NCI-H146 (cell line): ENCODE data around the gene NINJ2.
A peak's percentile ranks its signal among the peaks of the same experiment; 100 is the strongest.

ENCODE experiments used
- DNase-seq: peaks from one replicate; lab custom pipeline; 2025; lab: John Stamatoyannopoulos, UW

Gene NINJ2

DNA sequence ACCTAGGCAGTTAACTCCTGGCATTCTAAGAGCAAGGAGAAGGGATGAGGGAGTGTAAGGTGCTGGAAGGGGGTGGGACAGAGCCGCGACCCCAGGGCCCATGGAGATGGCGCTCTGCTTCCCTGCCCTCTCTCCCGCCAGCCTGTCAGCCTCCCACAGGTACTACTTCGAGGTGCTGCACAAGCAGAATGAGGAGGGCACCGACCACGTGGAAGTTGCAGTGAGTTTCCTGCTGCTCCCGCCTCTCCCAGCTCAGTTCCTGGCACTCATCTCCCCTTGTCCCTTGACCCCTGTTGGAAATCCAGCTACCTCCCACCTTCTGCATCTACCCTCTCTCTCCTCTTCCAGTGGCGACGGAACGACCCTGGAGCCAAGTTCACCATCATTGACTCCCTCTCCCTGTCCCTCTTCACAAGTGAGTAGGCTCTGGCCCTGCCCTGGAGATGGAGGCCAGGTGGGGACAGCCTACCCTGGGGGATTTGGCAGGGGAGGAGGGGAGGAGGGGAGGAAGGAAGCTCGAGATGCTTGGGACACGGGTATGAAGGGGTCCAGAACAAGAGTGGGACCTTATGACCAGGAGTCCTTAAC is 115.3 kb downstream of the NINJ2 start:
- no peak for DNase-seq

DNA sequence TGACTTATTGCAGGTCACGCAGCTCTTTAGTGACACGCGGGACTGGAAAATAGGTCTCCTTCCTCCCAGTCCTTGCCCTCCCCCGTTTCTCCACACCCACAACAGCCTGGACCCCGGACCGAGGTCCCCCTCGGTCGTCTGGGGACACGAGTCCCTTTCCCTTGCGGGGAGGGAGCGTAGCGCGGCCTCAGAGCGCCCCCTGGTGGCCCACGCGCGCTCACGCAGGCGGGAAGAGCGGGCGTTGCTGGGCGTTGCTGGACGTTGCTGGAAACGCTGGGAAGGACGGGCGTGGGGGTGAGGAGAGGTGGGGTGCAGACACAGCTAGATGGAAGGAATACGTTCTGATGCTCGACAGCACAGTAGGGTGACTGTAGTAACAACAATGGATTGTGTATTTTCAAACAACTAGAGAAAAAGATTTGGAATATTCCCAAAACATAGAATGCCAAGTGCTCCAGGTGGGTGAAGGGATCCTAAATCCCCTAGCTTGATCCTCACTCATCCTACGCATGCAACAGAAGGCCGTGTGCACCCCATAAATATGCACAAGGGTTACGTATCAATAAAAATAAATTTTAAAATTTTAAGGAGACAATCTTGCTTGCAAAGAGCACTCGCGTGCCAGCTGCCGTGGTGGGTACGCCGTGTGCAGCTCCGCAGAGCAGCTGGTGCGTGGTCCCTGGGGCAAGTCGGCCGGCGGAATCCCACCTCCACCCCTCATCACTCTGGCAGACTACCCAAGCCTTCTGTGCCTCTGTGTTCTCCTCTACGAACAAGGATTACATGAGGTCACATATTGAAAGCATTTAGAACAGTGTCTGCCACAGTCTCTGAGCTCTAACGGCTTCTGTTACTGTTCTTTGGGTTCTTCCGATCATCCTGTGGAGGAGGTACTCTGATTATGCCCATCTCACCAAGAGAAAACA is 116.1 kb downstream of the NINJ2 start:
- peak; percentile 65 for DNase-seq

DNA sequence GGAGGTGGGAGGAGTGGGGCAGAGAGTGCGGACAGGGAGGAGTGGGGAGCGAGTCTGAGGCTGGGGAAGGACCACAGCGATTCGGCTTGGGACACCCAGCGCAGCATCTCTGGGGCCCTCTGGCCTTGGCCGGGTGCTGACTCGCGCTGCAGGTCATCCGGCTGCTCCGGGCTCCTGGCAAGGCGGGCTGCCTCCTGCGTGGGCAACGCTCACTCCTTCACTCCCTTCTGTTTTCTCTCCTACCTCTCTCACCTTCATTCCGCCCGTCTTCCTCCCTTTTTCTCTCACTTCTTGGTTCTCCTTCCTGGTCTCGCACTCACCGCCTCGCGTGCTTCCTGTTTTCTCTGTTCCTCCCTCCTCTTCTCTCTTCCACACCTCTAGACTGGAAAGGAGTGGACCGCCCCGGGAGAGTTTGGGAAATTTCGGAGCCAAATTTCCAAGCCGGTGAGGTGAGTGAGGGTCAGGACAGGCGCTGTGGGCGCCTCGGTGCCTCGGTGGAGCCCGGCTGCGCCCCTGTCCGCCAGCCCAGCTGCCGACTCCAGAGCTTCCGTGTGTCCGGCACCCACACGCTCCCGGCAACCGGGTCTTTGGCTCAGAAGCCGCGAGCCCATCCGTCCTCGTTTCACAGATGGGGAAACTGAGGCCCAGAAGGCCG is 116.9 kb downstream of the NINJ2 start:
- DNase-seq = no peak

DNA sequence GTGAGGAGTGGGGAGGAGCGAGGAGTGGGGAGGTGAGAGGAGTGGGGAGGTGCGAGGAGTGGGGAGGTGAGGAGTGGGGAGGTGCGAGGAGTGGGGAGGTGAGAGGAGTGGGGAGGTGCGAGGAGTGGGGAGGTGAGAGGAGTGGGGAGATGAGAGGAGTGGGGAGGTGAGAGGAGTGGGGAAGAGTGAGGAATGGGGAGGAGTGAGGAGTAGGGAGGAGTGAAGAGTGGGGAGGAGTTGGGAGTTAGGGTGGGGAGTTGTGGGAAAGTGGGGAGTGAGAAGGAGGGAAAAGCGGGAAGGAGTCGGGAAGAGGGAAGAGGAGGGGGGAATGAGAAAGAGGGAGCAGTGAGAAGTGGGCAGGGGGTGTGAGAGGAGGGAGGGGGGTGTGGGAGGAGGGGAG is 117.4 kb downstream of the NINJ2 start:
- DNase-seq = no peak

DNA sequence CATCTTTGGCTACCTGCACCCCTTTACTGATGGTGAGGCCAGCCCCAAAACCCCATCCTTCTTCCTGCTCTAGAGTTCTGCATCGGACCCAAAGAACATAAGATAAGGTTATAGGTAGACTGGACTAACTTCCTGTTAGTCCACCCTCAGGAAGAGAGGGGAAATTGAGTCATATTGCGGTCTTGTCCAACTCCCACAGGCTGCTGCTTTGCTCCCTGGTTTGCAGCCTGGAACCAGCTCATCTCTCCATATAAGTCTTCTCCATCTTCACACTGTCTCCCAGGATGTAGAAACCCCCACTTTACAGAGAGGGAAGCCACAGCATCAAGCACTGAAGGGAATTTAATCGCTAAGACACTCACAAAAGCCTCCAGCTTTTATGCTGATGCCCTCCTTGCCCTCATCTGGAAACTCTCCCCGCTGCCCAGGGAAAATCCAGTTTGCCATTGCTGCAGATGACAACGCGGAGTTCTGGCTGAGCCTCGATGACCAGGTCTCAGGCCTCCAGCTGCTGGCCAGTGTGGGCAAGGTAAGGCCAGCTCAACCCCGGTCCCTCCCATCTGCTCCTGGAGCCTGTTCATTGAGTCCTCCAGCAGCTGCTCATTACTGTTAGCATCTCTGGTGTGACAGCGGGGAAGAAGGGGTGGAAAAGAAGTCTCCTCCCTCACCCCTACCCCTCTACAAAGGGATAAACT is 118.2 kb downstream of the NINJ2 start:
- DNase-seq = no peak

DNA sequence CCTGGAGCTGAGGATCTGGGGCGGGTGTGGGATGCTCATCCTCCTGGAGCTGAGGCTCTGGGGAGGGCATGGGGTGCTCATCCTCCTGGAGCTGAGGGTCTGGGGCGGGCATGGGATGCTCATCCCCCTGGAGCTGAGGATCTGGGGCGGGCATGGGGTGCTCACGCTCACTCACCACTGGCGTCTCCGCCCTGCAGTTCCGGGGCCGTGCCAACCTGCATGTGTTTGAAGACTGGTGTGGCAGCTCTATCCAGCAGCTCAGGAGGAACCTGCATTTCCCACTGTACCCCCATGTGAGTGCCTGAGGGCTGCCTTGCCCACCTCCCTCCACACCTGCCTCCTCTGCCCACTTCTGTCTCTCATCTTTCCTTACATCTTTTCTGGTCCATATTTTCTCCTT is 119.1 kb downstream of the NINJ2 start:
- DNase-seq = no peak

DNA sequence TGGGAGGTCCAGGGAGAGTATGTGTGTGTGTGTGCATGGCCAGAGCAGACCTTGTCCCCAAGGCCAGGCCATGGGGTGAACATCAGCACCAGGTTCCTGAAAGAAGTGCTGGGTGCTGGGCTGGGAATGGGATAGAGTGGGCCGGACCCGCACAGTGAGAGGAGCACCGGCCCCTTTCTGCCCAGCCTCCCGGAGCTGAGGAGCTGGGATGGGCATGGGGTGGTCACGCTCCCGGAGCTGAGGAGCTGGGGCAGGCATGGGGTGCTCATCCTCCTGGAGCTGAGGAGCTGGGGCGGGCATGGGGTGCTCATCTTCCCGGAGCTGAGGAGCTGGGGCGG is 120.2 kb downstream of the NINJ2 start:
- no peak for DNase-seq

DNA sequence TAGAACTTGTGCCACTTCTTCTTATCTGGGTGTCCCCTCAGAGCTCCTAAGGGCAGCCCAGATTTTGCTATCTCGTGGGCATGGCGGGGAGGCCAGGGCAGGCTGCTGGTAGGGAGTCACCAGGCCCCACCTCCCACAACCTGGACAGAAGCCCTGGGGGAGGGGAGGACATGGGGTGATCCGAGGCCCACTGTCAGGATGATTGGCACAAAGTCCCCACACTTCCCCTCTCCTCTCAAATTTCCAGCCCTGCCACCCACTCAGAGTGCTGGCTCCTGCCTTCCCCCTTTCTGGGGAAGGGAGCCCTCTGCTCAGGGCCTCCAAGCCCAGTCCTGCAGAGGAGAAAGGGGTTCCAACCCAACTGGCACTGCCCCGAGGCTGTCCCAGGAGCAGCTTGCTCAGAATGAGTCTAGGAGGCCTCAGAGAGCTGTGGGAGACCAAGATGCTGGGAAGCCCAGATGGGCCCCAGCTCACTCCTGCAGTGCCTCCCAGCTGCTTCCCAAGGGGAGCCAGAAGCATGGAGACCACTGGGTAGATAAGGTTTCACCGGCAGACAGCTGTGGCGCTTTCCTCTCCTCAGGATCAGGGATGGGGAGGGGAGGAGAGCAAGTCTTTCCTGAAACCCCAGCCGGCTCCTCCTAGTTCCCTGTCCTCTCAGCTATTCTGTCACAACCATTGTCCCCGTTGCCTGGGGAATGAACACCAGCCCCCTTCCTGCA is 120.7 kb downstream of the NINJ2 start:
- DNase-seq = no peak

DNA sequence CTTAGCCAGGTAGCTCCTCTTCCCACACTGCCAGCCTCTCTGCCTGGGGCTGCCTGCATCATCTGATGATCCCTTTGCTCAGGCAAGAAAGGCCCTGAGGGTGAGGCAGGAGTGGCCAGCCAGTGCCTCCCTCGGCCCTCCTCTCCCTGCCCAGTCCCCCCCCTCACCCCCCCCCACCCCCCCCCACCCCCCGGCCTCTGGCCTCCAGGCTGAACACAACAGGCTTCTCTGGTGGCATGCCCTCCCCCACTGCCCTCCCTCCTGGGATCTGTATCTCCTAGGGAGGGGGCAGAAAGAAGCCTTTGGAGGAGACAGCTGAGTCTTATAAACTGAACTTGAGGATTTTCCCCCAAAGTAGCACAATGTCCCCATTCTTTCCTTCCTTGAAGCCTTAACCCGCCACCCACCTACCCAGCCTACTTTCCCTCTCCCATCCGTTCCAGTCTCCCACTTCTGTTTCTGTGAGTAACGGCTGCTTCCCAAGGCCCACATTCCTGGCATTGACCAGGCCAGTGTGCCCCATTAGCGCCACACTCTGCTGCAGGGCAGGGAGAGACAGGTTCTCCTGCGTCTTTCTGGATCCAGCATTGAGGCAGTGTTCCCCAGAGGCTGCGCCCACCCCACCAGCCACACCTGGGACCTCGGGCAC is 121.4 kb downstream of the NINJ2 start:
- no peak for DNase-seq

DNA sequence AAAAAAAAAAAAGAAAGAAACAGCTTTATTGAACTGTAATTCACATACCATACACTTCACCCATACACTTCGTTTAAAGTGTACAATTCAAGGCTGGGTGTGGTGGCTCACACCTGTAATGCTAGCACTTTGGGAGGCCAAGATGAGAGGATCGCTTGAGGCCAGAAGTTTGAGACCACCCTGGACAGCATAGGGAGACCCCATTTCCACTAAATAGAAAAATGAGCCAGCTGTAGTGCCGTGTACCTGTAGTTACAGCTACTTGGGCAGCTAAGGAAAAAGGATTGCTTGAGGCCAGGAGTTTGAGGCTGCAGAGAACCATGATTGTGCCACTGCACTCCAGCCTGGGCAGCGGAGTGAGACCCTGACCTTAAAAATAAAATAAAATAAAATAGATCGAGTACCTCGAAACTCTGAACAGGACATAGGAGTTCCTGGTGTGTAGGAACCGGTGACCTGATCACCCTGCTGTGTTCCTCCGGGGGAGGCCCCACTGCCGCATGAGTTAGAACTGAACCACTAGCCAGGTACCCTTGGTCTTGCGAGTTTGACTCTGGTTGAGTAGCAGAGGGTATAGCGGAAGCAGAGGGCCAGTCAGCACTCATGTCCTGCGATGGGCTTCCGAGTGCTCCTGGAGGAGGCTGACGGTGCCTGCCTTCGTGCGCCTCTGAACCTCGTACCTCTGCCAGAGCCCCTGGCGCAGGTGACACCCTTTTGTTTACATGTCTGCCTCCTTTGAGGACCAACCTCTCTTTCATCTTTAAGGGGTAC is 123.5 kb downstream of the NINJ2 start:
- no peak for DNase-seq

DNA sequence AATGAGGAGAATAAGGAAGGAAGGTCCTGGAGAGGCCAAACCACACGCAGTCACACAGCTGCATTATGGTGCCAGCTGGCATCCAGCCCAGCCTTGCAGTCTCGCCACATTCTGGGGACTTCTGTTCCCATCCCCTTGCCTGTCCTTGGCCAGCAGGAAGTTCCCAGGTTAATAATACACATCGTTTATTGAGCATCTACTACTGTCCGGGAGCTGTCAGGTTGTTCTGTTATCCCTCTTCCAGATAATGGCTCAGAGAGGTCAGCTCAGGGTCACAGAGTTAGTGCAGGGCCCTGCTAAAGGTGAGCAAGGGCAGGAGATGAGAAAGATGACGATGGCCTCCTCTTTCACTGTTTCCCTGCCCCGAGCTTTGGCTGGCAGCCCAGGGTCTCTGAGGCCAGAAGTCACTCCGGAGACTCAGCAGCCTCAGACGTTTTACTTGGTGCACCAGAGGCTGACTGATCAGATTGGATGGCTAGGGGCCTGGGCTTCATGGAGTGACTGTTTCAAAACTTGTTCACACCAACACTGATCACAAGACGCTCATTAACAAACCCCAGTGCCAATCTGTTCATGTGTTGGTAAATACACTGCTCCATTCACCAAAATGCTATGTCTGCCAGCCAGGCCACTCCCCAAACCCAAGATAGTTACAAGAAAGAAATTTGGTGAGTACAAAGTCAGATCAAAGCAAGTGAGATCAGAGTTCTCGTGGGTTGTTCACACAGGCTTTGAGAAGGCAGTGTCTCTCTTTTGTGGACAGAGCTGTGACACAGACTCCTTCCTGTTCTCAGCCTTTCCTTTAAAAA is 124.3 kb downstream of the NINJ2 start:
- no peak for DNase-seq

DNA sequence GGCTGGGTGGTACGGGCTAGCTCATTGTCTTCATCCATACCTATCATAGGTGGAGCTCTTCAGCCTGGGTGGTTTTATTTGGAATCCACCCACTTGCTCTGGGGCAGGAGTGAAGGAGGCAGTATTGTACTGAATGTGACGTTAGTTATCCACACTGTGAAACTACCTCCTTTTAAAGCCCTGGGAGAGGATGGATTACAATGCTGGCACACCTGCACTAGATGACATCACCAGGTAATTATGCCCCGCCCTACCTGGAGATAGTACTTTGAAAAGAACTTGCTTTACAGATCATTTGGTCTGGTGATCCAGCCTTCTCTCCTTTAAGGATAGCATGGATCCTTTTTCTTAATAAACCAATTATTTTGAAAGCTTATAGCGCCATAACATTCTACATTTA is 125.5 kb downstream of the NINJ2 start:
- DNase-seq = peak; percentile 96

DNA sequence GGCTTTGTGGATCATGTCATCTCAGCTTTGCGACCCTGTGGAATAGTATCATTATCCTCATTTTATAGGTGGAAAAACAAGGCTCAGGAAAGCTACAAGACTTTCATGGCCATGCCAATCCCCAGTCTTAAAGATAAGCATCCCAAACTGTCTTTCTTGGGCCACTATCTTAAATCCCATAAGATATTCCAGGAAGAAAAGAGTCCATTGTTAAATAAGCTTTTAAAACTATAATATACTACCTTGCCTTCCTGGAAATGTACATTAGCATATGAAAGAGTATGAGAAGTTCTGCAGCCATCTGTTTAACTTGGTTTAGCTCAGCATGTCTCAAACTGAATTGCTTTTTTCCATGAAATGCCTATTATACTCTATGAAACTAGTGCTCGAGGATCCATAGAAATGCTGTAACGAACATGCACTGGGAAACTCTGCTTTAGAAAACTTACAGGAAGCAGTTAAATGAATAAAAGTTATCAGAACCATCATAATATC is 126.4 kb downstream of the NINJ2 start:
- DNase-seq = no peak

DNA sequence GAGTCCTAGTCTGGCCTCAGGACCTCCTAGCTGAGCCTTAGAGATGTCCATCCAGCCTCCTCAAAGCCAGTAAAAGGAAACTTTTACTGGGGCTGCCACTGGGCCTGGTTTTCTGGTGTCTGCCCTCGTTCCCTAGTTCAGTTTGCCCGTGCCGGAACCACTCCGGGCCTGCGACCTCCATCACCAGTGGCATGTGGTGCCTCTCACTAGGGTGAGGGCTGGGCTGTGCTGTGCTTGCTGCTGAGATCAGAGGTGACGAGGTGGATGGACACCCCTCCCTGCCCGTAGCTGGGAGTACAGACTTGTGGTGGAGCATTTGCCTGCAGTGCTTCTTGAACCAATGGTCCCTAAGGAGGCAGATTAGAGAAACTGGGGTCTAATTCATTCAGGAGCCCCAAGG is 127.8 kb downstream of the NINJ2 start:
- DNase-seq = no peak

DNA sequence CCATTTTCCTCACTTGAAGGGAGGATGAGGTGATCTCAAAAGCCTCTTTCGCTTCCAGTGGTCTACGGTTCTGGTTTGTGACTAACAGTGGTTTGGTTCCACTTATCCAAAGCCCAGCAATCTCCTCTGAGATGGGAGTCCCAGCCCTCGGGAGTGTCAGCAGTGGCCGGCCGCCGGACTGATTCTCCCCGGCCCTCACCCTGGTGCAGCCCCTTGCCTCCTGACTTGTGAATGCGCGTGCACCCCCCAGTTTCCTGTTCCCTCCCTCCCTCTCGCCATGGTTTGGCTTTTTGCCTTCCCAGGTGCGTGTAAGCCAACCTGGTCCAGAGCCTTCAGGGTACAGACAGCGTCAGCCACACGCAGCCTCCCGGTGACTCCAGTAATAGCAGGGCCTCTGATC is 129.0 kb downstream of the NINJ2 start:
- DNase-seq = no peak

DNA sequence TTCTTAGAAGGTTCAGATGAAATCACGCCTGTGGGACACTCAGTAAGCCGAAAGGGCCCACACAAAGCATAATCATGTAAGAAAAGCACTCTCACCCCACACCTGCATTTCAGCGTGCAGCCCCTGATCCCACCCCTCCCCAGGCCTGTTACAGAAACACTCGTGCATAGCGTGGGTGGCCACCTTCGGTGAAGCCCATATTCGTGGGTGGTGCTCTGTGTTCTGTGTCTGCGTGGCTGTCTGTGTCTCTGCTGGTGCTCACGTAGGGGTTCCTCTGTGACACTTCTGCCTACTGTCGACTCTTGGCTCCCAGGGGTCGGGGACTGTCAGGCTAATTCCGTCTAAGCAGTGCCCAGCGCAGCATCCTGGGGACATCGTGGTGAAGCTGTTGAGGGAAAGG is 129.5 kb downstream of the NINJ2 start:
- no peak for DNase-seq

DNA sequence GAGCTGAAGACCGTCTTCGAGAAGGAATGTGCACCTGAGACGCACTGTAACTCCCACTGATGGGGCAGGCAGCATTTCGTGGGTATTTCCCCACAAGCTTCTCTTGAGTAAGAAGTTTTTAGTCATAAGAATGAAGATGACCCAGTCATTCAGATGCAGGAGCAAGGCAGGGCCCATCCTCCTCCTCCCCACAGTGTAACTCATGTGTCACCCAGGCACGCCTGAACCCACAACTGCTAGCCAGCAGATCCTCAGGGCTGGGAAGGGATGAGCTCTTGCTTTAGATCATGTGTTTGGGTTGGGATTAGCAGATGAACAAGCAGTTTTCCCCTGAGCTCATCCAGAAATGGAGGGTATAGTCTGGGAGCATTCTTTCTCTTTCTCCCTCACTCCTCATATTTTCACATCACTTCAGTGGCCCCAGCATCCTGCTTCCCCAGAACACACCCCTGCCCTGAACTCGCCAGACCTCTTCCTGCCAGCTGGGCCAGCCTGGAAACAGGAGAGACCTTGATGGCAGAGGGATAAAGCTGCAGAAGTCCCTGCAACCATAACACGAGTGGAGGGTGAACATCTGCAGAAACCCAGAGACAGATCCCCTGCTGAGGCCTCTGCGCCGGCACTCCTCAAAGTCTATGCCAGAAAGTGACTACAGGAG is 130.2 kb downstream of the NINJ2 start:
- no peak for DNase-seq

DNA sequence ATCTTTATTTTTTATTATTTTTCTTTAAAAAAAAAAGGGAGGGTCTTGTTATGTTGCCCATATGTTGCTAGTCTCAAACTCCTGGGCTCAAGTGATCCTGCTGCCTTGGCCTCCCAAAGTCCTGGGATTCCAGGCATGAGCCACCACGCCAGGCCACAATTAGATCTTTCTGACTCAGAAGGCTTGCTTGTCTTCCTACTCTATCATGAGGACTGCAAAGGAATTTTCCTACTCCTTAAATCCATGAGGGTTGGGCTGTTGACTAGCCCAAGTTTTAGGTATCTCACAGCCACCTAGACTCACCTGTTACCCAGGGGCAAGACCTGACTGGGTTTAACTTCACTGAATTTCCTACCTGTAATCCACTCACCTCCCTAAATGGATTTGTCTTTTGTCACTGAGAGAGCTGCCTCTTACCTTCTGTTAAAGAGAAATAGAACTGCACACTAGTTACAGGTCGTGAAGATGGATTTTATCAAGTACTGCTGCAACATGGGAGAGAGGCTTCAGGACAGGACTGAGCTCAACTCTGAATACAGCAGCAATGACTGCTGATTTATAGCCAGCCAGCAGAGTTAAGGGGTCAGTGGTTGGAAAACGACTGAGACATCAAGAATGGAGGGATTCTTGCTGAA is 131.2 kb downstream of the NINJ2 start:
- no peak for DNase-seq

DNA sequence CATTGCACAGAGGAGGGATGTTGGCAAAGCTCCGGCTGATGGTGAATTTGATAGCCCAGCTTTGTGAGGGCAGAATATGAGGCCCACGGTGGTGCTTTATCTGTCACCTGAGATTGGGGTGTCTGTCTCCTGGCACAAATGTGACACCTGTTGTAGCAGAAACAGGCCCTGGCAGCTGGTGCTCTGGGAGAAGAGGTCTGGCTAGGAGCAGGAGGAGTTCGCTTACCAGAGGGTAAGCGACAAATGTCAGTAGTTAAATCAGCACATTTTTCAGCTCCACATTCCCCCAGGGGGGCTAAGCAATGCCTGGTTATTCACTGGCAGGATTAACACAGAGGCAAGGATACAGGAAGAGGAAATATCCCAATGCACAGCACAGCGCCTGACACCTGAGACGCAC is 132.4 kb downstream of the NINJ2 start:
- DNase-seq = no peak
